Measurements from ENCODE around the gene FLII.

- TF ChIP-seq POLR2A (IDR thresholded peaks at IDR 0.05) (no peak), CTCF (IDR thresholded peaks at IDR 0.05) (no peak)
These were observed 18.1 kb downstream of the FLII start for GRCh38 chr17:18240449-18240848.
